ENCODE results near the gene TGM1.
A peak's percentile ranks its signal among the peaks of the same experiment; 100 is the strongest.
"Not testable (repeated sequence)": the region's sequence is repeated elsewhere in the genome, so short reads cannot be mapped to it uniquely, and the experiment has no call there.

TGM1 gene

GRCh38 chr14:24252289-24253124 is 10.5 kb downstream of the TGM1 start:
- no peak for DNase-seq

DNA sequence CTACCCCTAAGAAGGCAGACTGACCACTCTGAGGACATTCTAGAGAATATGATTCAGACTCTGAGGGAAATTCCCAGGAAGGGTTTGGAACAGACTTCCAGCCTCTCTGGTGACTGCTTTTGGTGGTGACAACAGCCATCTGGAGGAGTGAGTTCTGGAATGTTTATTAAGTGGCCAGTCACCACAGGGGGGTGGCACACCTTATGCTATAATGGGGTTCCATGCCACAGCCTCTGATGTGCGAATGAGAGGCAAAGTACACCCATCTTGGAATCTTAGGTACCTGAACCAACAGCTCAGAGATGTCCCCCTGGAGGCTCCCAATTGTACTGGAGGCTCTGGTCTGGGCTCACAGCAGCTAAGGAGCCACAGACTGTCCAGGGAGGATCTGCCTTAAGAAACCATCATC is 11.1 kb downstream of the TGM1 start:
- no peak for DNase-seq

- DNase-seq, result no peak
Measured at GRCh38 chr14:24250354-24250753, 12.6 kb downstream of the TGM1 start.

- DNase-seq, result no peak
Measured at GRCh38 chr14:24249230-24250021, 13.6 kb downstream of the TGM1 start.

- DNase-seq, result no peak
Measured at GRCh38 chr14:24247422-24247821, 15.6 kb downstream of the TGM1 start.

- DNase-seq, result peak in 1 of 2 experiments; percentile 47
Measured at GRCh38 chr14:24246765-24247212, 16.2 kb downstream of the TGM1 start.

GRCh38 chr14:24245350-24245749 is 17.6 kb downstream of the TGM1 start:
- not testable (repeated sequence) for DNase-seq

DNA sequence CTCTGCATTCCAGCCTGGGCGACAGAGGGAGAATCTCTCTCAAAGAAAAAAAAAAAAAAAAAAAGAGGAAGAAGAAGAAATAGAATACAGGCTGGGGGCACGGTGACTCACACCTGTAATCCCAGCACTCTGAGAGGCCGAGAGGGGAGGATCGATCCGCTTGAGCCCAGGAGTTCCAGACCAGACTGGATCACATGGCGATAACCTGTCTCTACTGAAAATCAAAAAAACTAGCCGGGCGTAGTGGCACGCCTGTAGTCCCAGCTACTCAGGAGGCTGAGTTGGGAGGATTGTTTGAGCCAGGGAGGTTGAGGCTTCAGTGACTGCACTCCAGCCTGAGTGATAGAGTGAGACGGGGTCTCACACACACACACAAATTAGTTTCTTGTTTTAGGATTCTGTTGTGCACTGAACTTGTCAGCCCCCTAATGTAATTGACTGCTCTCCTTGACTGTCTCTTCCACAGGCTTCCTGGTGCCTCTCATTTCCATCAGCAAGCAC is 19.6 kb downstream of the TGM1 start:
- DNase-seq, result no peak

GRCh38 chr14:24241829-24242443 is 21.0 kb downstream of the TGM1 start:
- DNase-seq, result peak in 1 of 2 experiments; percentile 96

GRCh38 chr14:24240110-24240918 is 22.7 kb downstream of the TGM1 start:
- no peak for DNase-seq

GRCh38 chr14:24238527-24239037 is 24.4 kb downstream of the TGM1 start:
- DNase-seq, result no peak

GRCh38 chr14:24238123-24238522 is 24.9 kb downstream of the TGM1 start:
- no peak for DNase-seq

DNA sequence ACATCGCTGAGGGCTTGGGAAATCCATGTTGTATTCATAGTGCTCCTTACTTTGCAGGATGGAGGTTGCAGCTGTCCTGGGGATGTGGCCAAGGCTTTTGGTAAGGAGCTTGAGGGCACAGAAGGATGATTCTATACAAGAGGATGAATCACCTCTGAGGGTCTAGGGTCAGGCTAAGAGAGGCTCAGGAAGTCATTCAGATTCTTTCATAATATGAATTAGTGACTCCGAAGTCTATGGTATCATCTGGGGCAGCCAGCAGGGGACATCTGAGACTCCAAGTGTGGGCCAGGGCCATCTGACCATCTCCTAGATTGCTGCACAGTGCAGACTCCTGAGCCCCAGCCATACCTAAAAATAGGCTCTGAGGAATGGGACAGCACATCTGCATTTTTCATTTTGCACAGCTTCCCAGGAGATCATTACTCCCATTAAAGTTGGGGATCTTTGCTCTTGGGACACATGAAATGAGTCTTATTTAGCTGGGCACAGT is 25.5 kb downstream of the TGM1 start:
- DNase-seq, result no peak

DNA sequence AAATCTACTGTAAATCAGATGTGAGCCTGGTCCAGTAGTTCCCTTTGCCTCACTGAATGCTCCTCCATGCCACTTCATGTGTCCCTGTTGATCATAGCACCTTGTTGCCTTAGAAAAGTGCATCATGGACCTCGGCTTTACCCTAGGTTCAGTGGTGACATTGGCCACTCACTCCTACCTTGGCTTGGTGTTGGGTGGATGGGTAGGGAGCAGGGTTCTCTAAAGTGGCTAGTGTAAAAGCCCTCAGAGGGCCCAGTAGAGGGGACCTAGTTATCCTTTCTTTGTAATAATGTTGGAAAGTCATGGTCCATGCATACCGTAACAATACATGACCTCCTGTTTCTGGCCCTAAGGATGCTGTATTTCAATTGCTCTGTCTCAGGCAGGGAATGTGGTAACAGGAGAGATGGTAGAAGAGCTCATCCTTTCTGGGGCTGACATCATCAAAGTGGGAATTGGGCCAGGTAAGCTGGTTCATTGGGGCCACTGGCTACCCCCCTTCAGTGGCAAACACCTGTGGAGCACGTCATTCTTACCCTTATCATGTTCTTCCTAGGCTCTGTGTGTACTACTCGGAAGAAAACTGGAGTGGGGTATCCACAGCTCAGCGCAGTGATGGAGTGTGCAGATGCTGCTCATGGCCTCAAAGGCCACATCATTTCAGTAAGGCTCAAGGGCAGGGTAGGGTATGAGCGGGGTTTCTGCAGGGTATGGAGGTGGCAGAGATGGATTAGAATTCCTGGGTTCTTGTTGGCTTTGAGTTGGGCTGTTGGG is 26.1 kb downstream of the TGM1 start:
- no peak for DNase-seq

DNA sequence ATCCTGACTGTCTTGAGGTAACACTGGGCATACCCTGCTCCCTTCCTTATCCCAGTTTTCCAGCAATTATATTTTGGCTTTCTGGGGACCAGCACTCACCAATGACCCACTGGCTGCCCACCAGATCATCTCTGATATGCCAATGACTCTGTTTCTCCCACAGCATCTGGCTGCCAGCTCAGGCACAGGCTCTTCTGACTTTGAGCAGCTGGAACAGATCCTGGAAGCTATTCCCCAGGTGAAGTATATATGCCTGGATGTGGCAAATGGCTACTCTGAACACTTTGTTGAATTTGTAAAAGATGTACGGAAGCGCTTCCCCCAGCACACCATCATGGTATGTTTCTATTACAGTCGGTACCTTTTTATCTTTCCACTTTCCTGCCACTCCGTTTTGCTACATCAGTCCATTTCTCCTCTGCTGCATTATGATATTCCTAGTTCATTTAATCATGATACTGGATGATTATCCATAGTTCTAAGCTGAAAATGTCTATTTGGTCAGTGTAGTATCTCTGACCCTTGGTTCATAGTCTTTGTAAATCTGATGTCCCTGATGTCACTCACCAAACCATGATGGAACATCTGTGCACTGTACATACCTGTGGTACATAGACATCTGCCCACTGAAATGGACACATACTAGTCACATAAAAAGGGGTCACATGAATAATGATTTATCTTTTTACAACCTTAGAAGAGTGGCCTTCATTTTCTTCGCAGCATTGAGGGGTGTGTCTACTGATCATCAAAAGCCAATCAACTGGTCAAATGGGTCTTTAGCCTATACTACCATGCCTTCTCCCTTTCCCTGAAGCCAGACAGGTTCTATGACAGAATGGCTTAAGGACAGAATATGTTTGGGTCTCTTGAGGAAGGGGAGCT is 26.9 kb downstream of the TGM1 start:
- no peak for DNase-seq

DNA sequence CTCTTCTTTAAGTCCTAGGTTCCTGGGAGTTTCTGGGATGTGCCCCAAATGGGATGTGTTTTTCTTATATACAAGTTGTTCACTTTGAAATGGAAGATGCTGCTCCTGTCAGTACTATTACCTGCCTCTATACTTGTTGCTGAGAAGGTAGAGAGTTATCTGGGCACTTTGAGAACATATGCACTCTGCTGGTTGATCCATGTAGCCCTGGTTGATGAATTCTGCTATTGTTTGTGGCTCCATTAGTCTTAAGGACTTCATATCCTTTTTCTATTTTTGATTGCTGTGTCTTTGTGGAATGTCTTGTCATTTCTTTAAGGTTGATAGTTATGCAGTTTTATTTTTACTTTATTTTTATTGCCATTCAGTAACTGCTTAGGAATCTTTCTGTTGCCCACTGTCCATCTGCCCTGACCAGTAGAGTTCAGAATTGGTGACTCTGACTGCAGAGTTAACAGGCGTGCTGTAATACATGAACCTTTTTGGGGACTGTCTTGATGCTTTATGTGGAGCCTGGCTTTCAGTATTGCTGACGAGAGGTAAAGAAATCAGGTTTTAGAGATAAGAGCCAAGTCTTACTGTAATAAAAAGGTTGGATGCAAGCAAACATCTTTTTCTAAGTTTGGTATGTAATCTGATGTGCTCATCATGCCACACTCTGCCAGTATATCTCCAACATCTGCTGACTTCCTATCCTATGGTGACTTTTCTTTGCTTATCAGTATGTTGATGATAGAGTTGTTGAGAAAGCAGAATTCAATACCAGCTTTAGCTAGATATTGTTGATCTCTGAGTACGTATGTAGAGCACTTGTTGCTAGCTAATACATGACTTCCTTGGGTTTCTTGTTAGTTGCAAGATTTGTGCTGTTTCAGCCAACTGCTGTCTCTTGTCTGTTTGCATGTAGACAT is 28.6 kb downstream of the TGM1 start:
- no peak for DNase-seq

- DNase-seq, result no peak
Measured at GRCh38 chr14:24233538-24233866, 29.5 kb downstream of the TGM1 start.

GRCh38 chr14:24232645-24233537 is 30.1 kb downstream of the TGM1 start, which contains the start of gene GMPR2:
TSS of gene GMPR2 (plus strand) at chr14:24232929. CDS start at chr14:24233254, 325 bp downstream.
- DNase-seq, result no peak
